Esophagus muscularis mucosa (tissue), 4 donors: Measurements from ENCODE around the gene SPPL2B.

Experiments used
- CTCF ChIP-seq, 3 experiments: fragments of 200-600 bp in 2 of 3; fragments of 450-650 bp in 1 of 3; sonication (generic) in 2 of 3; IDR thresholded peaks; one replicate each; pipeline ENCODE4 v1.5.1; 2017 to 2019; ENCODE audit warnings: antibody characterized with exemption in 3 of 3, mild to moderate bottlenecking in 2 of 3, moderate library complexity in 1 of 3
- EP300 ChIP-seq: sonication (generic); formaldehyde crosslinking; IDR thresholded peaks from one replicate; pipeline ENCODE4 v1.6.1; 2017; ENCODE audit warnings: antibody characterized with exemption
- POLR2A ChIP-seq: fragments of 450-650 bp; IDR thresholded peaks from one replicate; pipeline ENCODE4 v1.6.1; 2017; ENCODE audit warnings: antibody characterized with exemption, moderate library complexity, mild to moderate bottlenecking, low read depth

GRCh38 chr19:2334986-2335846 is 6.7 kb downstream of the SPPL2B start:
- TF ChIP-seq CTCF (IDR thresholded peaks at IDR 0.05) (no peak), POLR2A (no peak), EP300 (no peak)
